Ecto neural progenitor cell (in vitro differentiated cells): Measurements from ENCODE around the gene MSH5.
A peak's percentile ranks its signal among the peaks of the same experiment; 100 is the strongest.

Experiments
- DNase-seq: peaks from one replicate; pipeline ENCODE4 v3.0.0-alpha.2; 2018; ENCODE audit warnings: low spot score

Gene MSH5

GRCh38 chr6:31713465-31713864 is 26.3 kb upstream of the MSH5 start:
- no peak for DNase-seq

GRCh38 chr6:31713991-31714684 is 25.7 kb upstream of the MSH5 start:
- DNase-seq: no peak

- DNase-seq: no peak
Observed at GRCh38 chr6:31715022-31715958, 24.5 kb upstream of the MSH5 start, which contains the start of gene LY6G6D. TSS of gene LY6G6D (plus strand) at chr6:31715348. CDS start at chr6:31715356, 8 bp downstream.

DNA sequence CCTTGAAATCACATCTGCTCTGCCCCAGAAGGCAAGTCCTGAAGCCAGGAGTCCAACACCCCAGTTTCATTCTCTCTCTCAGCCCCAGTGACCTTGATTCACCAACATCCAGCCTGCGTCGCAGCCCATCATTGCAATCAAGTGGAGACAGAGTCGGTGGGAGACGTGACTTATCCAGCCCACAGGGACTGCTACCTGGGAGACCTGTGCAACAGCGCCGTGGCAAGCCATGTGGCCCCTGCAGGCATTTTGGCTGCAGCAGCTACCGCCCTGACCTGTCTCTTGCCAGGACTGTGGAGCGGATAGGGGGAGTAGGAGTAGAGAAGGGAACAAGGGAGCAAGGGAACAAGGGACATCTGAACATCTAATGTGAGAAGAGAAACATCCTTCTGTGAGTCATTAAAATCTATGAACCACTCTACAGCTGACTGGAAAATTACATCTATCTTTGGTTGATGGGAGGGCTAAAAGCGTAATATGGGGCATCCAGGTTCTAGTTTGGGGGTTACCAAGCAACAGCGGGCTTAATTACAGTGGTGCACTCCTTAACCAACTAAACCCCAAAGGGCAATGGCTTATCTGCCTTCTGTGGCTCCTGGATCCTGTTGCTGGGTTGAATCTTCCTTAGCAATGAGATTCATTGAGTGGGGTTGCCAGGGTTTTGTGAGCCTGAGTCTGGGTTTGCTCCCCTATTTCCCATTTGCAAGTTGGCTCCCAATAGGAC is 22.1 kb upstream of the MSH5 start:
- no peak for DNase-seq

DNA sequence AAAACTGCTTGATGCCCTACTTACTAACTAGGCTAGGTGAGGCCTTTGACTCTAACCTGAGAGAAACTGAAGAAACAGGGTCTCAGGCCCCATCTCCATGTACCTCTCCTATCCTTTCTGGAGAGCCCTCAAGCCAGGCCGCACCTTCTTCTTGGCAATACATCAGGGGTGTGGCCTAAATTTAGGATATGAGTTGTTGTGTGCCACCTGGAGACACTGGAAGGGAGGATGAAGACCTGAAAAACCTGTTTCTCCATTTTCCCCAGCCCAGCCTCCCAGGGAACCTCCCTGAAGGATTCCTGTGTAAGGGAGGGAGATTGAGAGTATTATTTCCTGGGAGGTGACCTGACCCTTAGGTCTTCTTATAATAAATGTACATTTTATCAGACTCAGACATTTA is 21.5 kb upstream of the MSH5 start:
- no peak for DNase-seq

GRCh38 chr6:31719001-31719400 is 20.8 kb upstream of the MSH5 start:
- no peak for DNase-seq

- DNase-seq: no peak
Observed at GRCh38 chr6:31720196-31720770, 19.5 kb upstream of the MSH5 start.

GRCh38 chr6:31721351-31722020 is 18.3 kb upstream of the MSH5 start, which contains the start of gene LY6G6C:
TSS of gene LY6G6C (minus strand) at chr6:31721746. CDS start at chr6:31721679, 67 bp downstream.
- DNase-seq: no peak

DNA sequence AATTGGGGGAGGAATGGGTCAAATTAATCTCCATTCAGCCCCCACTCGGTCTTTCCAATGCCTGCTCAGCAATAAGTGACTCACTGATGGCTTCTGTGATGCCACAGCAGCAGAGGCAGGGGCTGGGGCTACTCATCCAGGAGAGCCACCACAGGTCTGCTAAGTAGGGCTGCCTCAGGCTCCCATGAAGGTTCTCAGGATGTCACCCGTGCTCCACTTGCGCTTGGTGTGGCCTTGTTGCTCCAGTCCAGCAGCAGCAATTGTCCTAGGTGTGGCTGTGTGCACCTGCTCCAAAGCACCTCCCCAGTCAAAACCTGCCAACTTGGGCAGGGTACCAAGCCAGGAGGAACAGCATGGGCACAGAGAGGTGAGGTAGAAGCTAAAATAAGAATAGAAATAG is 17.6 kb upstream of the MSH5 start:
- no peak for DNase-seq

DNA sequence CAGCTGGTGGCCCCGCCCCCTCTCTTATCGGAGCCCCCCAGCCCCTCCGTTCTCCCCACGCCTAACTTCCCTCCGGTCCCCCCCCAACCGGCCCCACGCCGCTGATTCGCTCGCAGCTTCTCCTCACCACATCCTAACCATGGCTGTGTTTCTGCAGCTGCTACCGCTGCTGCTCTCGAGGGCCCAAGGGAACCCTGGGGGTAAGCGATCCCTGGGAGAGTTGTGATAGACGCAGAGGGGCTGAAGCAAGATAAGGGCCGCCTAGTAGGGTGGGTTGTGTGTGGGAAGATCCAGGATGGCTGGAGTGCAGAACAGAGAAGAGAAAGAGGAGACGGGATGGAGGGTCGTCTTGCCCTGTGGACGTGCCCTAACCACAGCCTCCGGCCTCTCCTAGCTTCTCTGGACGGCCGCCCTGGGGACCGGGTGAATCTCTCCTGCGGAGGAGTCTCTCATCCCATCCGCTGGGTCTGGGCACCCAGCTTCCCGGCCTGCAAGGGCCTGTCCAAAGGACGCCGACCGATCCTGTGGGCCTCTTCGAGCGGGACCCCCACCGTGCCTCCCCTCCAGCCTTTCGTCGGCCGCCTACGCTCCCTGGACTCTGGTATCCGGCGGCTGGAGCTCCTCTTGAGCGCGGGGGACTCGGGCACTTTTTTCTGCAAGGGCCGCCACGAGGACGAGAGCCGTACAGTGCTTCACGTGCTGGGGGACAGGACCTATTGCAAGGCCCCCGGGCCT is 16.4 kb upstream of the MSH5 start, which contains the start of gene MPIG6B:
MPIG6B (plus strand) TSS at position 129 of the 735 bp plus-strand sequence; CDS start at position 140, 11 bp downstream.
- DNase-seq: no peak

DNA sequence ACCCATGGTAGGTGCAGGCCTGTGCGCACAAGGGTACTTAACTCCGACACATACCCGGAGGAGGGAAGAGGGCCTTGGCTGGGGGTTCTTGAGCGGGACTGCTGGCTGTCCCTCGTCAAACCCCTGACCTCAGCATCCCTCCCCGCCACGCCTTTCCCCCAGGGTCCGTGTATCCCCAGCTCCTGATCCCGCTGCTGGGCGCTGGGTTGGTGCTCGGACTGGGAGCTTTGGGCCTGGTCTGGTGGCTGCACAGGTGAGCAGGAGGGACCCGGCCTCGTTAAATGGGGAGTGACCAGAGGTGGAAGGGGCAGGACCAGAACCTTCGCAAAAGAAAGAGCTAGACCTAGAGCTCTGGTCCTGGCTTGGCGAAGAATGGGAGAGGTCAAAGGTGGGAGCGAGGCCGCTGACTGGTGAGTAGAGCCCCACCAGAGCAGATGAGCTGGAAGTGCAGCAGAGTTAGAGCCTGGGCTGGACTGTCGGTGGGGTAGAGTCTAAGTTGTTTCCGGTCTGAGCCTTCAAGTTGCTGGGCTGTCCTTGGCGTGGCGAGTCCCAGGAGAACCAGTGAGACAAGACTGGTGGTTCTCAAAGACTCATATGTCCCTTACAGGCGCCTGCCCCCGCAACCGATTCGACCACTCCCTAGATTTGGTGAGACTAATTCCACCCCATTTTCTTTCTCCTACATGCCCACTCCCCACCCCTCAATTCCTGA is 15.7 kb upstream of the MSH5 start:
- no peak for DNase-seq

DNA sequence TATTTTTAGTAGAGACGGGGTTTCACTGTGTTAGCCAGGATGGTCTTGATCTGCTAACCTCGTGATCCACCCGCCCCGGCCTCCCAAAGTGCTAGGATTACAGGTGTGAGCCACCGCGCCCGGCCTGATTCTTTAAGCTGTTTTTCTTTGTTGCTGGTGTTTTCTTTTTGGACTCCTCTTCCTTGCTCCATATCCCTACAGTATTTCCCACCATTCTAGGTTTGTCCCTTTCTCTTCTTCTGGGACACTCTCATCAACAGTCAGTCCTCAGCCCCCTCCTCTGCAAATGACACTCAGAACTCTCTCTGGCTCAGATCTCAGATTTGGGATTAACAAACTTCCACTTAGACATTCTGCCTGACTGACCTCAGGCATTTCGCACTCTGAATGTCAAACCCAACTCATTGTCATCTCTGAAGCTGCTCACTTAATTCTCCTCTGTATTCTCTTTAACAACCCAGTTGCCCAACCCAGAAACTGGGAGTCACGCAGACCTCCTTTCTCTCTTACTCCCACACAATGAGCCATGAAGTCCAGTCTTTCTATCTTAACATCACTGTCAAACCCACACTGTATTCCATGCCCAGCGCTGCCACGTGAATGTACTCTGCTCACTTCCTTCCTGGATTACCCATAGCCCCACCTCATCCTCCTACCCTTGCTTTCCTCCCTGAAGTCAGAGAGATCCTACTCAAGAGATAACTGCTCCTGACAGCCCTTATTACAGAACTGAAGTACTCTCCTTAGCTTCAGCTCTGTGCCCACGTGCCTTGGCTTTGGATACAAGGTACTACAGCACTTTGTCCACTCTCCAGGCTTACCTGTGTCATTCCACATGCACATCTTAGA is 14.1 kb upstream of the MSH5 start:
- no peak for DNase-seq

DNA sequence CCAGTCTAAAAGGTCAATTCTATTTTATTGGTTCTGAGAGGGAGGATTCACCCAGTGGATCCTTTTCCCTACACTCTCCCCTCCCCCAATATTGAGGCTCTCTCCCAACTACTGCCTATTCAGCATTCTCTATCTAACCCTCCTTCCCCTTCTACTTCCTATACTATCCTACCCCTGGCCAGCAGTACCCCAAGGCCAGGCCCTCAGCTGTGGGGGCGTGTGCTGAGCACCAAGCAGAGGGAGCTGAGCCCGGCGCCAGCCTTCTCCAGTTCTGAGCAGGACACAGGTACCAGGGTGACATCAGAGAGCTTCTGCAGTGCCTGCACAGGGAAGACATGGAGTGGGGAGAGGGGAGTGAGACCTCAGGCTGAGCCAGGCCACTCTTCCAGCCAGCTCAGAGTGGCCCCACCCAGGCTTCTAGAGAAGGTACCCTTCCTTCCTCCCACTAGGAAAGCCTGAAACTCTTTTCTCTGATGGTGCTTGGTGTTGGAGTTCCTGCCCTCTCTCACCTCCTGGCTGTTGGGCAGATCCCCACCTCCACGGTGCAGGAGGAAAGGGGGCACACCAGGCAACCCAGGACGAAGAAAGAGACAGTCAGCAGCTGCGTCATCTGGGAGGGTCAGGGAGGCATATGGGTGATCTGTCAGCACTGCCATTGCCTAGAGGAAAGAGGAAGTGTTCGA is 12.6 kb upstream of the MSH5 start:
- no peak for DNase-seq

DNA sequence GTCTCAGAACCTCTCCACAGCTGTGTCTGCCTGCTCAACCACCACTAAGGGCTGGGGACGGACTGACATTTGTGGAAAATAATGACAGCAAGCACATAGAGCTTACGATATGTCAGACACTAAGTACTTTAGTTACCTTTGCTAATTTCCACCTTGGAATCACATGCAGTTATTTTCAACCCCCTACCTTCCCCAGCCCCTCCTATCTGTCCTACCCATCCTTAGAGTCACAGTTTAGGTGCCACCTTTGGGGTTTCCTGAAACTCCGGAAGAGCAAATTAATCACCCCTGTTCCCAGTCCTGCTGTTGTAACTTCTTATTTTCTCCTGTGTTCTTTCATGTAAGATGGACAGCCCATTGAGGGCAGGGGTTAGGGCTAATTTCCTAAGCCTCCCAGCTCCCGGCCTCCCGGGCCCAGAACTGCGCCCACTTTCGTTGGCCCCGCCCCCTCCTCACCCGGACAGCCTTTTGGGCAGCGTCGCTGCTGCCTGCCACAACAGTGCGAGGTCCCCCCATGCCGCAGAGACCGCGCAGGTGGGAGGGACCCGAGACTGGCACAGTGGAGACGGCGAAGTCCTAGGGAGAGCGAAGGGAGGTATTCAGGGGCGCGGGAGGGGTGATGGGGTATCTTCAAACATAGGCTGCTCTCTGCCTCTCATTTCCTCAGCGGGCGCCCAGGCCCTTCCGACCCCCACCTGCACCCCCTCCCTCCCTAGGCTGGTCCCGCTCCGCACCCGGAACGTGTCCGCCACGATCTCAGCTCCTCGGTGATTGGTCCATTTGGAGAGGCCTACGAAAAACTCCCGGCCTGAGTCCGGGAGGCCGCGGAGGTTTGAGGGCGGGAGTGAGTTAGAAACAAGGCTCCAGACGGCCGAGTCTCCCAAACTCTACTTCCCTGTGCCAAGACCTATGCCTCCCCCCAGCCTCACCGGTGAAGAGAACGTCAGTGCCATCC is 11.8 kb upstream of the MSH5 start:
- no peak for DNase-seq

GRCh38 chr6:31728767-31729514 is 10.9 kb upstream of the MSH5 start, which contains the start of gene DDAH2:
TSS of gene DDAH2 (minus strand) at chr6:31729299. CDS start at chr6:31729161, 138 bp downstream.
- DNase-seq: no peak

DNA sequence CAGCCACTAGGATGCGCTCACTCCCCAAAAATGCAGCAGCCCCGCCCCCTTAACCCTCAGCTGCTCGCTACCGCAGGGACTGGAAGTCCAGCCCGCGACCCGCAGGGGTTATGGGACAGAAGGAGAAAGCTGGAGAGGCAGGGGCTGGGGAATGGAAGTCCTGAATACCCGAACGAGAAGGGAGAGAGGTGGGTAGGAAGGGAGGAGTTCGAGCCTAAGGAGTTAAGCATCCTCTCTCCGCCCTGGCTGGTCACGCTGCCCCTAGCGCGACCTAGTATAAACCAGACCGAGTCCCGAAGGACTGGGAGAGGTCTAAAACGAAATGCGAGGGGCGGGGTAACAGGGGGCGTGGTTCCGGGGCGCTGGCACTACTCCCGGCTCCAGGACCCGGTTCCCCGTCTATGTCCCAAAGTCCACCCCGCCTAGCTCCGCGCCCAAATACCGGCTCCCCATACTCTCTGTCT is 10.3 kb upstream of the MSH5 start:
- DNase-seq: peak; percentile 94
